ENCODE results near the gene POLR2I. TPM values are rescaled to one million over a fixed set of nuclear protein-coding genes. Genes with fewer than 3 reads are reported as not detected.

The POLR2I gene
- polyA plus RNA-seq, 3 donors, result 21.2 to 73.9 (median 57.9) TPM

DNA sequence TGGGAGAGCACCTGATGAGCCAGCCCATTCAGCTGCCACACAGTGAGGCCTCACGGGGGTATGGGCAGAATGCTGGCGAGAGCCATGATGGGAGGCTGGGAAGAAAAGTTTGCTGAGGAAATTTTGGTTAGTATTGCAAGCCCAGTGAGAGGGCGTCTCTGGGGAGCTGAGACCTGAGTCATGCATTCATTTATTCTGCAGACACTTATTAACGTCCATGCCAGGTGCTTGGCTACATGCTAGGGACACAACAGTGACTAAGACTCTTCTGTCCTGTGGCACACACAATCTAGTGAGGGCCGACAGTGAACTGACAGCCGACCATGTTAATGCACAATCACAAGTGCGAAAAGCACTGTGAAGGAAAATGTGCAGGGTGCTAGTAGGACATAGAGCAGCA, 32.8 kb downstream of the POLR2I start:
- H3K9me3 Mint-ChIP-seq, result no peaks in the 10 kb centered on the region
- Histone ChIP-seq H3K27ac (ENCODE audit: low read depth in 1 of 2, low read length in 2 of 2) (no peak overlapping the region), H3K27me3 (ENCODE audit: control insufficient read depth in 2 of 2, insufficient read depth in 2 of 2, low read length in 2 of 2) (no peaks in the 10 kb centered on the region), H3K79me2 (ENCODE audit: insufficient read depth, low read length) (no peaks in the 10 kb centered on the region), H3K9me3 (replicated peaks in 1 of 2; ENCODE audit: control insufficient read depth in 1 of 2, insufficient read depth in 1 of 2, low read length in 2 of 2) (no peaks in the 10 kb centered on the region), H2AFZ (ENCODE audit: insufficient read depth, low read depth, low read length, poor library complexity, severe bottlenecking) (no peak overlapping the region), H3K4me3 (replicated peaks in 1 of 3; ENCODE audit: low read depth in 2 of 3, low read length in 3 of 3) (no peak overlapping the region), H3K9ac (ENCODE audit: insufficient read depth, low read length, poor library complexity, severe bottlenecking) (no peak overlapping the region), H3K4me1 (ENCODE audit: control insufficient read depth in 1 of 2, insufficient read depth in 2 of 2, low read length in 2 of 2) (no peaks in the 10 kb centered on the region), H4K20me1 (ENCODE audit: insufficient read depth, low read length) (no peaks in the 10 kb centered on the region), H3K4me2 (replicated peaks; ENCODE audit: extremely low read depth, low read length, poor library complexity, severe bottlenecking) (no peak overlapping the region), H3K36me3 (replicated peaks in 1 of 2; ENCODE audit: control insufficient read depth in 1 of 2, insufficient read depth in 2 of 2, low read length in 2 of 2) (peaks cover 44 to 78% of the 10 kb centered on the region in 2 donors)
- TF ChIP-seq, protein P1, sequence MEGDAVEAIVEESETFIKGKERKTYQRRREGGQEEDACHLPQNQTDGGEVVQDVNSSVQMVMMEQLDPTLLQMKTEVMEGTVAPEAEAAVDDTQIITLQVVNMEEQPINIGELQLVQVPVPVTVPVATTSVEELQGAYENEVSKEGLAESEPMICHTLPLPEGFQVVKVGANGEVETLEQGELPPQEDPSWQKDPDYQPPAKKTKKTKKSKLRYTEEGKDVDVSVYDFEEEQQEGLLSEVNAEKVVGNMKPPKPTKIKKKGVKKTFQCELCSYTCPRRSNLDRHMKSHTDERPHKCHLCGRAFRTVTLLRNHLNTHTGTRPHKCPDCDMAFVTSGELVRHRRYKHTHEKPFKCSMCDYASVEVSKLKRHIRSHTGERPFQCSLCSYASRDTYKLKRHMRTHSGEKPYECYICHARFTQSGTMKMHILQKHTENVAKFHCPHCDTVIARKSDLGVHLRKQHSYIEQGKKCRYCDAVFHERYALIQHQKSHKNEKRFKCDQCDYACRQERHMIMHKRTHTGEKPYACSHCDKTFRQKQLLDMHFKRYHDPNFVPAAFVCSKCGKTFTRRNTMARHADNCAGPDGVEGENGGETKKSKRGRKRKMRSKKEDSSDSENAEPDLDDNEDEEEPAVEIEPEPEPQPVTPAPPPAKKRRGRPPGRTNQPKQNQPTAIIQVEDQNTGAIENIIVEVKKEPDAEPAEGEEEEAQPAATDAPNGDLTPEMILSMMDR (IDR thresholded peaks at IDR 0.05), result no peak
- H3K27ac Mint-ChIP-seq, result peak overlapping the region in 3 of 7 donors; percentile 32 to 59 (median 34)
- intact Hi-C loops (cut with micrococcal nuclease), result no loop called here
- H3K36me3 Mint-ChIP-seq, result peaks cover 59 to 86% of the 10 kb centered on the region in 2 donors
- H3K4me3 Mint-ChIP-seq, result no peak overlapping the region
- H3K27me3 Mint-ChIP-seq (ENCODE audit: low read depth in 3 of 3), result peaks cover 0 to 4% (median 0%) of the 10 kb centered on the region in 3 donors
- WGBS (ENCODE audit: insufficient coverage), result 95% methylated on average over 4 of the region's 7 CpGs
- no peak for DNase-seq
- no peaks in the 10 kb centered on the region for H3K4me1 Mint-ChIP-seq

DNA sequence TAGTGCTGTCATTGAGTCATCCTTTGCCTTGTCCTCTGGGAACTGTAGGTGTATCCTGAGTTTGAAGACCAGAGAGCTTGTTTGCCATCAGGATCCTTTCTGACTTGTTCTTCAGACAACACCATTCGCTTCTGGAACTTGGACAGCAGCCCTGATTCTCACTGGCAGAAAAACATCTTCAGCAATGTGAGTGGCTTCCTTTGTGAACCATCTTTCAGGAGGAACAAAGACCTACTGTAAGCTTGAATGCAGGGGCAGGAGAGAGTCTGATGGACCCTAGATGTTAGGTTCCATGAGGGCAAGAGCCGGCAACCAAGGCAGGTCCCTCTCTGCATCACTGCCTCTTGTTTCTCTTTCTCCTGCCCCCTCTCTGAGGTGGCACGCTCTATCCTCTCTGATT, 33.3 kb downstream of the POLR2I start:
- H3K4me1 ChIP-seq (ENCODE audit: control insufficient read depth in 1 of 2, insufficient read depth in 2 of 2, low read length in 2 of 2), result no peaks in the 10 kb centered on the region
- TF ChIP-seq, protein P1 (IDR thresholded peaks at IDR 0.05), result no peak
- Mint-ChIP-seq H3K27me3 (ENCODE audit: low read depth in 3 of 3) (peaks cover 0 to 4% (median 0%) of the 10 kb centered on the region in 3 donors), H3K4me3 (no peak overlapping the region), H3K4me1 (no peaks in the 10 kb centered on the region), H3K27ac (peak overlapping the region in 3 of 7 donors; percentile 34 to 59 (median 54)), H3K36me3 (peaks cover 55 to 85% of the 10 kb centered on the region in 2 donors), H3K9me3 (no peaks in the 10 kb centered on the region)
- intact Hi-C loops (cut with micrococcal nuclease), result no loop called here
- H3K79me2 ChIP-seq (ENCODE audit: insufficient read depth, low read length), result no peaks in the 10 kb centered on the region
- H3K27ac ChIP-seq (ENCODE audit: low read depth in 1 of 2, low read length in 2 of 2), result no peak overlapping the region
- H3K27me3 ChIP-seq (ENCODE audit: control insufficient read depth in 2 of 2, insufficient read depth in 2 of 2, low read length in 2 of 2), result no peaks in the 10 kb centered on the region
- no peak overlapping the region for H2AFZ ChIP-seq (ENCODE audit: insufficient read depth, low read depth, low read length, poor library complexity, severe bottlenecking)
- no peaks in the 10 kb centered on the region for H4K20me1 ChIP-seq (ENCODE audit: insufficient read depth, low read length)
- H3K36me3 ChIP-seq (replicated peaks in 1 of 2; ENCODE audit: control insufficient read depth in 1 of 2, insufficient read depth in 2 of 2, low read length in 2 of 2), result peaks cover 39 to 76% of the 10 kb centered on the region in 2 donors
- H3K4me2 ChIP-seq (replicated peaks; ENCODE audit: extremely low read depth, low read length, poor library complexity, severe bottlenecking), result no peak overlapping the region
- H3K4me3 ChIP-seq (replicated peaks in 1 of 3; ENCODE audit: low read depth in 2 of 3, low read length in 3 of 3), result no peak overlapping the region
- WGBS (ENCODE audit: insufficient coverage), result 93% methylated on average over 3 of the region's 3 CpGs
- H3K9ac ChIP-seq (ENCODE audit: insufficient read depth, low read length, poor library complexity, severe bottlenecking), result no peak overlapping the region
- no peaks in the 10 kb centered on the region for H3K9me3 ChIP-seq (replicated peaks in 1 of 2; ENCODE audit: control insufficient read depth in 1 of 2, insufficient read depth in 1 of 2, low read length in 2 of 2)
- DNase-seq, result no peak
